H54 (cell line): ENCODE data around the gene SLCO3A1.

Experiments
- DNase-seq: peaks from one replicate; pipeline ENCODE4 v3.0.0; 2011; ENCODE audit warnings: low spot score, mixed read lengths; ENCODE audit not compliant: insufficient read length
- FAIRE-seq: peaks from 3 replicates; lab custom pipeline; 2011; peaks lifted over from hg19 to GRCh38; lab: Jason Lieb, UNC
- POLR2A ChIP-seq: IDR thresholded peaks from 2 replicates; pipeline ENCODE4 v1.6.1; 2011; ENCODE audit warnings: low read depth, mild to moderate bottlenecking, low read length

Gene SLCO3A1

DNA sequence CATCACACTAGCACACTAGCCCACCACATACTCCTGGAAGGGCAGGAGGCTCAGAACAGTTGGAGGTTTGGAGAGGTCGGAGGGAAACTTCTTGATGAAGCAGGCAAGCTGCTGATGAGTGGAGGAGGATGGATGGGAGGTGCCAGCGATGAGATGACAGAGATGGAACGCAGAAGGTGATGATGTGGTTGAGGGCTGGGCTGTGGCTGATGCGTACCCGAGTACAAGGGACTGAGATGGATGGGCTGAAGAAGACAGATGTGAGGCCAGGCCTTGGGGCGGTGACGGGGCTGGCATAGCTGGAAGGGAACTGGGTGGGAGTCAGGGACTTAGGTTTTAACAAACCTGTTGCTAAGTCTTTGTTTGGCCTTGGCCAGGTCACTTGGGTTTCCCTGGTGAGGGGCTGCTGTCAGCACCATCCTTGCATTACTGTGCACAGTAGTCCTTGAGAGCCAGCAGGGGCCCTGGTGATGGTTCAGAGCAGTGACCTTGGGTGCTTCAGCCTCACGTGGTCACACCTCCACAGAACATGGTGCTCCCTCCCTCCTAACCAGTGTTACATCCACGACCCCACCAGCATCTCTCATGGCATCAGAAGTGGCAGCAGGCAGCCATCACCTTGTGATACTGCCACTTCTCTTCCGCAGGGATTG is 164.5 kb downstream of the SLCO3A1 start:
- no peak for FAIRE-seq
- no peak for DNase-seq
- no peak for TF ChIP-seq POLR2A

DNA sequence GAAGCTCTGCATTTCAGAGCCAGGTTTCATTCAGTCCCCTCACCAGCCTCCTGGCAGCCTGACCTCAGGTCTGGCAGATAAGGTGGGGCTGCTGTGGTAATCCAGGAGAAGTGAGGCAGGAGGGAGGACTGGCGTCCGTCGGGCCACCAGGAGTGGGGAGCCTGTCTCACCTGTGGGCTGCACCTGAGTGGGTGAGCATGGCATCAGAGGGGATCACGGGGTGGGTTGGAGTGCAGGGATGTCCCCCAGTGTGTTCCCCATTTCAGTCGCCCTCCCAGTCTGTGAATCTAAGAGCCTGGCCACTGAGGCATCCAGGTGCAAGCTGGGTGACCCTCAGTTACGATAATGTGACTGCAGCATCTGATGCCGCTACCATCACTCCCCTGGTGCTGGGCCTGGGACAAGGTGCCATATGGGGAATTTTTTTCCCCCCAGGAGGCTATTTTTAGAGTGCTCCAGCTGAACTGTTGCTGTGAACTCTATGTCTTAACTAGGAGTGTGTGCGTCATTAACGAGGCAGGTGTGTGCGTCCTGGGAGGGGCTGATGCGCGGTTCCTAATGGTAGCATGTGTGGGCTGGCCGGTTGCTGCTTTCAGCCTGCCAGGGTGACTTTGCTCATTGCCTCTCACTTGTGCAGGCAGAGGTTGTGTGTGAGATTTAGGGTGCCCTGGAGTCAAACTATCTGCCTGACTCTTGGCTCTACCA is 165.2 kb downstream of the SLCO3A1 start:
- no peak for DNase-seq
- no peak for TF ChIP-seq POLR2A
- FAIRE-seq = no peak

DNA sequence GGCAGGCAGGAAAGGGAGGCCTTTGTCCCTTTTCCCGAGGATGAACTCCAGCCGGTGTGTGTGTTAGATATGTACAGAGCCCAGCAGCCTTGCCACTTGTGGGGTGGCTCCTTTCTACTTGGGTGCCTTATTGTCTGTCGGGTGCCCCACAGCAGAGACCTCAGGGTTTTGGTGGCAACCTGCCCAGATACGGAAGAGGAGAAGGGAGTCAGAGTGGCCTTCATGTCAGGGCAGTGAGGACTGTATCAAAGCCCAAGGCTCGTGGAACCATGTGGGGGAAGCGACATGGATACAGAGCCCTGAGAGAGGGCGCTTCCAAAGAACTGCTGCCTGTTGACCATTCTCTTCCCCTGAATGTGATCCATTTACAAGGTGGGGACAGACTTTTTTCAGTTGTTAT is 166.2 kb downstream of the SLCO3A1 start:
- TF ChIP-seq POLR2A = no peak
- DNase-seq (no peak), FAIRE-seq (no peak)

DNA sequence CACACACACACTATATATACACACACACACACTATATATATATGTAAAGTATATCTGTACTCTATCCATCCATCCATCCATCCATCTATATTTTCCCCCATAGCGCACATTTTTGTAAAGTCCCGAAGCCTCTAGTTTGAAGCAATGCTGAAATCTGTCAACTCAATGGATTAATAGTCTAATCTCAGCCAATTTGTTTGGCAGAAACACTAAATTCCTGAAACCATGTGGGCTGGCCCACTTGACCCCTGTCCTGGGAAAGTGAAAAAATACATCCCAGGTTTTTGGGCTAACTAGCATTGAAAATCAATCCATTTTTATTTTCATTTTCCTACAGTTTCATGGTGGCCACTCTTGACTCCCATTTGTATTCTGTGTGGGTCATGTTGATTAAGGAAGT is 166.7 kb downstream of the SLCO3A1 start:
- TF ChIP-seq POLR2A = no peak
- DNase-seq (no peak), FAIRE-seq (no peak)

DNA sequence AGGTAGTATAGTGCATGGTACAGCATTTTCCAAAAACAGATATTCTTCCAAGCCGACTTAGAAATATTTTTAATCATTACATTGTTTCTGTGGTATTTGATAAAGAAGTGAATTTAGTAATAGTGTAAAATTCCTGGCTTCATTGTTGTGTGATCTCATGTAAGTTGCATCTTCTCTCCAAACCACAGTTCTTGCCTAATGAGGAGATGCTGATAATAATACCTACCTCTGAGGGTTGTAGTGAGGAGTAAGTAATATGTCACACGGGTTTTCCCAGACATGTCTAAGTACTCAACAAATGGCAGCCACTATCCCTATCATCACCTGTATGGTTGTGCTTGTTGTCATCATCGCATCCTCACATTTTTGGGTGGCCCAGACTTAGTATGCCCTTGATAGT is 167.3 kb downstream of the SLCO3A1 start:
- no peak for TF ChIP-seq POLR2A
- FAIRE-seq (no peak), DNase-seq (no peak)

DNA sequence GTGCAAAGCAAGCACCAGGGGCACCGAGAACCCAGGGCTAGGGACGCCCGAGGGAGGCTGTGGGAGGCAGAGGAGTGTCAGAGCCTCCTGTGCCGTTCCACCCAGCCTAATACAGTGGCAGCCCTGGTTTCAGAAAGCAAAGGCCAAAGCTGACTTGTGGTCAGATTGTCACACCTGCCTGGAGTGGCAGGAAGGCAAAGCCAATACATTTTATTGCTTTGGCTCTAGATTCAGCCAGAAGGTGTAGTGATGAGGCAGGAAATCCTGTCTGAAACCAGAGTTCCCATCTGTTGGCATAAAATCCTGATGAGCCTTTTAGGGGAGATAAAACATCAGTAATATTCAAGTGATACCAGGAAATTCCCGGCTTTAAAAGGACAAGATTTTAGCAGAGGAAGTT is 168.3 kb downstream of the SLCO3A1 start:
- no peak for TF ChIP-seq POLR2A
- FAIRE-seq = no peak
- no peak for DNase-seq

DNA sequence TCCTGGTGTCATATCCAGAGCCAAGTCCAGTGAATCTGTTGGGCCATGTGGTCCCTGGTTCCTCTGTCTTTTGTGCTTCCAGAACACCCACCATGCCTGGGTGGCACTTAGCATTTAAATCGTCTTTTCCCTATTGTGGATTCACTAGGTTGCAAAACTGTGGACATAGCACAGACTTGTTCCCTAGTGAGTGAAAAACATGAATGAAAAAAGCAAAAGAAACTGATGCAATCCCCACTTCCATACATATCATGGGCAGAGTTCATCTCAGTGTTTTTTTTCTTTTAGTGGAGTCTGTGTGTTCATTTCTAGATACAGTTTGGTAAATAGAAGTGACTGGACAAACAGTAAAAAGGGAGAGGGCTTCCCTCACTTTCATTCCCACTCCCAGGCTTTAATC is 170.5 kb downstream of the SLCO3A1 start:
- no peak for FAIRE-seq
- no peak for TF ChIP-seq POLR2A
- no peak for DNase-seq

DNA sequence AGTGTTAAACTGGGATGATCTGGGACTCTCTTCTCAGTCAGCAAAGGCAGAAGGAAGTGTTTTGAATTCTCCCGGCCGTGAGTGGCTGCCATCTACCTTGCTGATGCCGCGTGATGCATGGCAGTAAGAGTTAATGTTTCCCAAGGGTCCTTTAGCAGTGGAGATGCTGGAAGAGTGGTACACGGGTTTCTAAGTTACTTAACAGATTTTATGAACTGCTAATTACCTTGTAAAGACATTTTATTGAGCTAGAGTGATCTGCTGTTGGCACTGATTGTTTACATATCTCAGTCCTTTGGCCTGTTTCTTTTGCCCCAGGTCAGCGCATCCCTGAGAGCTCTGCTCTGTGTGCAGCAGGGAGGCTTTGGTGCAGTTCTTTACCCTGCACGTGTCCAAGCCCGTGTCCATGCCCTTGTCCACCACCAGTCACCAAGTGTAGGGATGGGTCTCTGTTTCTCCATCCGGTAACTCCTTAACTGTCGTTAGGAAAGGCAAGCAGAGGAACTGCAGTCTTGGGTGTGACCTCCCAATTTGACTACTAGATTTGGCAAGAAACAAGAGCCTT is 172.3 kb downstream of the SLCO3A1 start:
- DNase-seq (no peak), FAIRE-seq (no peak)
- TF ChIP-seq POLR2A = no peak

DNA sequence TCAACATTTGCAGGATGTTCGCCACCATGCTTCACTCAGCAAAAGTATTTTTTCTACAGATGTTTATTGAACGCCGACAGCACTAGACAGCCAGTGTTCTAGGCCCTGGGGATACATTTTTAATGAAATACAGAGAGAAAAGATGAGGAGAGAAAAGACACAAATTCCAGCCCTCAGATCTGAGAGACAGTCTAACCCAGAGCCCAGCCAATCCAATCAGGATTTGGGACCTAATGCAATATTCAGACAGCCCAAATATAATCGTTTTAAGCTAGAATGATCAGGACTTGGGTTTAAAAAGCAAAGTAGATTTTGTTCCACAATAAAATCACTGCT is 174.8 kb downstream of the SLCO3A1 start:
- FAIRE-seq (no peak), DNase-seq (no peak)
- TF ChIP-seq POLR2A = no peak

DNA sequence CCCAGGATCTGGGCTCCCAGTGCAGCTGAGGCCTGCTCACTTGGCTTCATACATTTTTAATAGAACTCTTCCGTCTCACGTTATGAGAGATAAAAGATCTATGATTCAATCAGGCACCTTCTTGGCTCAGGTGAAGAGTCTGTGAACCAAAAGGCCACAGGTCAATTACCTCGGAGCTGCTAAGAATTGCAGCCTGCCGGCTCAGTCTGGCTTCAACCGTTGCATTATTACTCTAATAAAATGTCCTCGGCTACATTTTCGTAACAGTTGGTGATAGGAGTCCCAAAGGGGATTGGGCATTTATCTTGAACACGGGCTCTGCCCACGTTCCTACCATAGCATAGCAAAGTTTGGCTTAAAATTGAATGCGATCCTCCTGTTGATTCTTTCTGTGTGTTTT is 176.3 kb downstream of the SLCO3A1 start:
- FAIRE-seq (no peak), DNase-seq (no peak)
- TF ChIP-seq POLR2A = no peak

DNA sequence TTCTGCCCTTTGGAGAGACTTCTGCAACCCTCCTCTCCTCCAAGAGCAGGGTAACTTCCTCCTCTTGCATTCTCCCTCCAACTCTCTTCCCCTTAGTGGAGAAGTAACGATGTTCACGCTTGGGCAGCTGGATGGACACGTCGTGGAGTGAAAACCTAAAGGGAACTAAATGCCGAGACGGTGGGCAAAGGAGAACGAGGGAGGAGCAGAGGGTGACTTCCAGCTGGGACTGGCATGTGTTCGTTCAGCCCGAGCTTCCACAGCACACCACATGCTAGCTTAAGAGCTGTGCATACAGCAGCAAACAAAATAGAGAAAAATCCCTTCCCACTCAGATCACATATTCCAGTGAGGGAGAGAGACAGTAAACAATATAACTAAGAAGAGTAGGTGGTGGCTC is 179.8 kb downstream of the SLCO3A1 start:
- no peak for FAIRE-seq
- no peak for TF ChIP-seq POLR2A
- DNase-seq = no peak

DNA sequence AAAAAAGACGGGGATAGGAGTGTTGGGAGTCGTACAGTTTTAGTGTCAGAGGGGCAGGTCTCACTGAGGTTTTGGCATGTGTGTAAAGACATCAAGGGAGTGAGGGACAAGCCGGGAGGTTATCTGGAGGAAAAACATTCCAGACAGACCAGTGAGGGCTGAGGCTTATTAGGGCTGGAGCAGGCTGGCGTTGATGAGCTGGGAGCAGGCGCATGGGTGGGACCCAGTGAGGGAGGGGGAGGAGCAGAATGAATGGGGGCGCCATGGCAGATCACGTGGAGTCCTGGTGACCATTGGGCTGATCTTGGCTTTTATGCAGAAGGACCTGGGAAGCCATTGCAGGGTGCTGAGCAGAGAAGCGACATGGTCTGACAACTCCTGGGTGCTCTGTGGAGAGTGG is 180.2 kb downstream of the SLCO3A1 start:
- FAIRE-seq (no peak), DNase-seq (no peak)
- no peak for TF ChIP-seq POLR2A

DNA sequence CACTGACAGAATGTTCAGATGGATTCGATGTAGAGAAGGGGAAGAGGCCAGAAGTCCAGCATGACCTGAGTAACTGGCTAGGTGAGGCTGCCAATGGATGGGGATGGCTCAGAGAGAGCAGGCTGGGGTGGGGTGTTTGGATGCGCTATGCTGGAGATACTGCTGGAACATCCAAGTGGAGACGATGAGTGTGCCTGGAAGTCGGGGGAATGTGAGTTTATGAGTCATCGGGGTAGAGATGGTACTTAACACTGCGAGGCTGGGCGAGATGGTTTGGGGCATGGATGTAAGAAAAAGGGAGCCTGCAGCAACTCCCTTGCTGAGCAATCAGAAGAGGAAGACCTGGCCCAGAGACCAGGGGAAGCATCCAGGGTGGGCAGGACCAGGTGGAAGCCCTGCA is 180.7 kb downstream of the SLCO3A1 start:
- FAIRE-seq (no peak), DNase-seq (no peak)
- TF ChIP-seq POLR2A = no peak

DNA sequence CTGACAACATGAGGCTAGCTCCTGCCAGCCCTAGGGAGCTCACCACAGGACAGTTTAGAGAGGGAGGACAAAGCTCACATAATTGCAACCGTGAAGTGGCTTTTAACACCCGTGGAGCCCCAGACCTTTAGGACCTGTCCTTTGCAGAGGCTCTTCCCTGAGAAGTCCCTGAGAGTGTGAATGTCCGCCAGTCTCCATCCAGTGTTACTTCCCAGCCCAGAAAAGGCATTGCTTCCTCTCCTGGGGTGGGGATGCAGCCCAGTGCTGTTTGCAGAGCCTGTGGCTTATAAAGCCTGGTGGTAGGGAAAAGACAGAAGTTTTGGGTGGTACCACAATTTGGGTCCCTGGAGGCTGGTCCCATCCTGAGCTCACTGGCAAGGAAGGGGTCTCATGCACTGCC is 182.0 kb downstream of the SLCO3A1 start:
- TF ChIP-seq POLR2A = no peak
- DNase-seq = no peak
- no peak for FAIRE-seq

DNA sequence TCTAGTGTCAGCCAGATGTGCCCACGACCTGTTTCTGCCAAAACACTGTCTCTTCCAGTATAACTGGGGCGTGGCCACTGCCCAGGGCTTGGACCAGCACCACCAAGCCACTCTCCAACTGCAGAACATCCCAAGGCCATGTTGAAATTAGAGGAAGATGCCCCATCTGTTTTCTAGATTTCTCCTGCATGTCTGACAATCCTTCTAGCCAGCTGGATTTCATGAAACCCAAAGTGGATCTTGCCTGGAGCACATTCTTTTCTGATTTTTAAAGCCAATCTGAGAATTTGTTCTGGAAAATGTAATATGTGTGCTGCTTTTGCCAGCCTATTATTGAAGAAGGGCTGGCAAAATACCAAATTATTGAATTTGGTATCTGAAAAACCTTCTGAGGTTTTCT is 182.5 kb downstream of the SLCO3A1 start:
- no peak for TF ChIP-seq POLR2A
- FAIRE-seq (no peak), DNase-seq (no peak)
